IMR-90 (cell line): ENCODE measurements around the gene IL13. TPM values are rescaled to one million over a fixed set of nuclear protein-coding genes. Genes with fewer than 3 reads are reported as not detected.

ENCODE experiments used
- ATAC-seq: fragments of 200-7000 bp; cut with Tn5 transposase; 2 replicates; pipeline ENCODE4 v1.9.1; 2020; ENCODE audit warnings: low read depth, mild to moderate bottlenecking, moderate library complexity
- BruUV-seq: library from RNA; stranded (reverse); fragments of 400-500 nt; replicated peaks from 2 replicates; lab custom pipeline; 2021; lab: Mats Ljungman, UMichigan
- CTCF ChIA-PET: fragments of 300-600 bp; formaldehyde crosslinking; extraction: SDS; loops from one replicate; lab custom pipeline; 2021; ENCODE audit warnings: antibody characterized with exemption; lab: Yijun Ruan, JAX
- POLR2A ChIA-PET: fragments of 300-600 bp; sonication (Branson Sonifier 250); formaldehyde crosslinking; loops from one replicate; lab custom pipeline; 2022; ENCODE audit warnings: antibody characterized with exemption; ENCODE audit not compliant: unreplicated experiment; lab: Charles Lee
- DNase-seq: peaks from one replicate; pipeline ENCODE4 v3.0.0; 2013
- H2AFZ ChIP-seq: replicated peaks from 2 replicates; pipeline ENCODE3; 2013; ENCODE audit warnings: low read length, mild to moderate bottlenecking; ENCODE audit not compliant: poor library complexity
- H2AK5ac ChIP-seq: 2 replicates; pipeline ENCODE4 v1.6.1; 2013; ENCODE audit warnings: low read depth, low read length, inconsistent platforms
- H2AK9ac ChIP-seq: replicated peaks from 2 replicates; pipeline ENCODE3; 2013; ENCODE audit warnings: mild to moderate bottlenecking, low read depth, low read length, moderate library complexity; ENCODE audit not compliant: poor library complexity
- H2BK120ac ChIP-seq: 2 replicates; pipeline ENCODE4 v1.6.1; 2013; ENCODE audit warnings: low read depth, low read length, inconsistent platforms
- H2BK15ac ChIP-seq: 3 replicates; pipeline ENCODE4 v1.6.1; 2013; ENCODE audit warnings: low read depth, low read length, inconsistent platforms
- H2BK20ac ChIP-seq: 2 replicates; pipeline ENCODE4 v1.6.1; 2013; ENCODE audit warnings: low read depth, mild to moderate bottlenecking, inconsistent platforms, low read length, moderate library complexity
- H2BK5ac ChIP-seq: 2 replicates; pipeline ENCODE4 v1.6.1; 2013; ENCODE audit warnings: mild to moderate bottlenecking, low read depth, low read length, inconsistent platforms; ENCODE audit not compliant: poor library complexity, severe bottlenecking
- H3K14ac ChIP-seq: replicated peaks from 2 replicates; pipeline ENCODE4 v1.6.1; 2013; ENCODE audit warnings: low read depth, low read length, inconsistent platforms
- H3K18ac ChIP-seq: 2 replicates; pipeline ENCODE4 v1.6.1; 2013; ENCODE audit warnings: low read depth, low read length, control low read depth
- H3K23ac ChIP-seq: 2 replicates; pipeline ENCODE4 v1.6.1; 2013; ENCODE audit warnings: low read depth, low read length, inconsistent platforms
- H3K27ac ChIP-seq: 2 replicates; pipeline ENCODE4 v1.5.1; 2013; ENCODE audit warnings: mild to moderate bottlenecking, control low read depth, low read length; ENCODE audit not compliant: insufficient read depth
- H3K27me3 ChIP-seq: 2 replicates; pipeline ENCODE4 v1.6.1; 2013; ENCODE audit warnings: low read length; ENCODE audit not compliant: control insufficient read depth, insufficient read depth
- H3K36me3 ChIP-seq: 2 replicates; pipeline ENCODE4 v1.6.1; 2013; ENCODE audit warnings: low read length, mixed read lengths; ENCODE audit not compliant: control insufficient read depth, insufficient read depth
- H3K4ac ChIP-seq: 2 replicates; pipeline ENCODE4 v1.6.1; 2013; ENCODE audit warnings: low read depth, low read length, inconsistent platforms
- H3K4me1 ChIP-seq: 2 replicates; pipeline ENCODE4 v1.6.1; 2013; ENCODE audit warnings: low read length, mixed read lengths; ENCODE audit not compliant: control insufficient read depth, insufficient read depth
- H3K4me2 ChIP-seq: 2 replicates; pipeline ENCODE4 v1.6.1; 2013; ENCODE audit warnings: low read depth, mild to moderate bottlenecking, control low read depth, low read length, moderate library complexity
- H3K4me3 ChIP-seq: 2 replicates; pipeline ENCODE4 v1.5.1; 2013; ENCODE audit warnings: low read depth, mild to moderate bottlenecking, control low read depth, low read length, moderate library complexity; ENCODE audit not compliant: insufficient read depth
- H3K56ac ChIP-seq: 2 replicates; pipeline ENCODE4 v1.6.1; 2013; ENCODE audit warnings: low read length, inconsistent platforms; ENCODE audit not compliant: insufficient read depth; ENCODE audit errors: extremely low read depth
- H3K79me1 ChIP-seq, 2 experiments: 2 replicates each; pipeline ENCODE4 v1.6.1; 2013; ENCODE audit warnings: low read length in 2 of 2, inconsistent platforms in 1 of 2, low read depth in 1 of 2
- H3K9ac ChIP-seq: 2 replicates; pipeline ENCODE4 v1.6.1; 2013; ENCODE audit warnings: low read depth, low read length, control low read depth
- H3K9me1 ChIP-seq: 2 replicates; pipeline ENCODE4 v1.6.1; 2013; ENCODE audit warnings: low read length, inconsistent platforms; ENCODE audit not compliant: insufficient read depth
- H3K9me3 ChIP-seq: 2 replicates; pipeline ENCODE4 v1.6.1; 2013; ENCODE audit warnings: low read length; ENCODE audit not compliant: control insufficient read depth, insufficient read depth
- H4K20me1 ChIP-seq: 2 replicates; pipeline ENCODE4 v1.6.1; 2013; ENCODE audit warnings: low read length, inconsistent platforms; ENCODE audit not compliant: insufficient read depth
- H4K5ac ChIP-seq: 2 replicates; pipeline ENCODE4 v1.6.1; 2013; ENCODE audit warnings: mild to moderate bottlenecking, low read depth, low read length, control low read depth
- H4K8ac ChIP-seq, 2 experiments: 2 replicates each; pipeline ENCODE4 v1.6.1; 2013; ENCODE audit warnings: low read depth in 2 of 2, low read length in 2 of 2, control low read depth in 1 of 2, inconsistent platforms in 1 of 2
- H4K91ac ChIP-seq: 2 replicates; pipeline ENCODE4 v1.6.1; 2013; ENCODE audit warnings: low read depth, low read length, inconsistent platforms; ENCODE audit not compliant: insufficient read depth
- BHLHE40 ChIP-seq: fragments of 150-350 bp; IDR thresholded peaks from 2 replicates; pipeline ENCODE4 v1.6.1; 2016; ENCODE audit warnings: mild to moderate bottlenecking, low read depth, low read length
- CTCF ChIP-seq: conservative IDR thresholded peaks from 2 replicates; pipeline ENCODE4 v1.5.1; 2012; ENCODE audit warnings: mild to moderate bottlenecking, low read depth, low read length, improper control_type of control experiment
- FOS ChIP-seq: fragments of 150-350 bp; IDR thresholded peaks from 2 replicates; pipeline ENCODE4 v1.6.1; 2016; ENCODE audit warnings: low read depth, low read length
- MAZ ChIP-seq: IDR thresholded peaks from 2 replicates; pipeline ENCODE4 v1.6.1; 2012; ENCODE audit warnings: low read depth, mild to moderate bottlenecking, low read length, improper control_type of control experiment, moderate library complexity, borderline replicate concordance
- RAD21 ChIP-seq: IDR thresholded peaks from 2 replicates; pipeline ENCODE4 v1.6.1; 2012; ENCODE audit warnings: low read length, improper control_type of control experiment
- WGBS, 2 experiments: methylation state at CpG; one replicate each; pipeline versions ENCODE4 v1.1.5 to v1.1.7; 2013; ENCODE audit warnings: missing lambda C conversion rate in 2 of 2; ENCODE audit not compliant: insufficient read length in 1 of 2; ENCODE audit errors: extremely low coverage in 2 of 2; 5-methylcytosine and 5-hydroxymethylcytosine counted together
- dilution Hi-C: fragments of 300-500 bp; cut with HindIII; formaldehyde crosslinking; loops from one replicate; pipeline ENCODE4 v1.14.3; 2018; ENCODE audit warnings: low sequenced_read_pairs; ENCODE audit not compliant: unreplicated experiment
- in situ Hi-C: fragments of 300-500 bp; cut with MboI; formaldehyde crosslinking; loops from 3 replicates; pipeline ENCODE4 v1.14.3; 2019; ENCODE audit warnings: low sequenced_read_pairs, inconsistent platforms, mixed read lengths
- intact Hi-C: fragments of 100-400 bp; cut with micrococcal nuclease; formaldehyde crosslinking; loops from 2 replicates; pipeline ENCODE4 v1.10.0; 2022
- polyA plus RNA-seq, 3 experiments: library from polyadenylated mRNA; depleted of rRNA; stranded (reverse); fragments of >200 nt; gene quantifications; 2 replicates each; pipeline ENCODE4 v1.2.3, GENCODE V29; 2012; ENCODE audit warnings: low replicate concordance in 1 of 3
- total RNA-seq: library from RNA; depleted of rRNA; stranded (reverse); fragments of >200 nt; gene quantifications from 2 replicates; pipeline ENCODE4 v1.2.3, GENCODE V29; 2012

IL13 gene
- total and polyA plus RNA-seq, 2 of the 4 experiments (the other 2 are of a cell fraction): not detected

- H3K36me3 ChIP-seq: no peaks in the 10 kb centered on the region
- peak overlapping the region; percentile 65 for H3K4me2 ChIP-seq
- no peak overlapping the region for H2BK20ac ChIP-seq
- no peak overlapping the region for H2BK120ac ChIP-seq
- no peak overlapping the region for H3K56ac ChIP-seq
- H3K4me3 ChIP-seq: peak overlapping the region; percentile 38
- in situ Hi-C loops: no loop called here
- intact Hi-C loops: no loop called here
- peaks cover 11% of the 10 kb centered on the region; the same call in 1 of the 2 replicates for H3K27me3 ChIP-seq
- ATAC-seq (peak; percentile 78), DNase-seq (no peak)
- no peak overlapping the region; the same call in 1 of the 2 replicates for H3K14ac ChIP-seq
- TF ChIP-seq FOS (no peak), MAZ (no peak; the same call in 1 of the 2 replicates), BHLHE40 (peak; percentile 39; the same call in 1 of the 2 replicates), RAD21 (peak; percentile 40; the same call in 1 of the 2 replicates), CTCF (peak; percentile 30; the same call in 1 of the 2 replicates)
- no peak overlapping the region for H4K91ac ChIP-seq
- H3K9ac ChIP-seq: no peak overlapping the region
- peak overlapping the region; percentile 74 for H2AK9ac ChIP-seq
- BruUV-seq: no TSS peak
- no peak overlapping the region; the same call in 2 of the 3 replicates for H2BK15ac ChIP-seq
- H4K5ac ChIP-seq: no peak overlapping the region
- H2AFZ ChIP-seq: peak overlapping the region; percentile 90
- H3K23ac ChIP-seq: peak overlapping the region; percentile 42; the same call in 1 of the 2 replicates
- peaks cover 3% of the 10 kb centered on the region; the same call in 1 of the 2 replicates for H3K9me1 ChIP-seq
- 0 out of 2 replicates have a peak overlapping the region, but pooled peaks have one; percentile 56 for H2AK5ac ChIP-seq
- 4% methylated on average over 33 of the region's 92 CpGs; no CpG with 5 or more reads in 1 of the 2 experiments for WGBS, 2 experiments
- dilution Hi-C loops: no loop called here
- H3K18ac ChIP-seq: no peak overlapping the region
- no peaks in the 10 kb centered on the region for H3K4me1 ChIP-seq
- ChIA-PET CTCF (no interaction called here), POLR2A (no interaction called here)
- H3K79me1 ChIP-seq: no peaks in the 10 kb centered on the region
- H3K9me3 ChIP-seq: peaks cover 4% of the 10 kb centered on the region; the same call in 1 of the 2 replicates
- H4K8ac ChIP-seq: no peak overlapping the region; a peak in 1 of 4 replicates
- H3K27ac ChIP-seq: no peak overlapping the region
- H2BK5ac ChIP-seq: no peak overlapping the region
- no peaks in the 10 kb centered on the region for H4K20me1 ChIP-seq
- H3K4ac ChIP-seq: no peak overlapping the region; the same call in 1 of the 2 replicates
These were observed 1.9 kb upstream of the IL13 start for GRCh38 chr5:132655821-132656773.
